COLO829 (cell line): ENCODE results near the gene RYR2.
"Not testable (repeated sequence)": the region's sequence is repeated elsewhere in the genome, so short reads cannot be mapped to it uniquely, and the experiment has no call there.

Experiments used
- DNase-seq: peaks from one replicate; pipeline ENCODE4 v3.0.0; 2012; ENCODE audit warnings: low spot score

The RYR2 gene

DNA sequence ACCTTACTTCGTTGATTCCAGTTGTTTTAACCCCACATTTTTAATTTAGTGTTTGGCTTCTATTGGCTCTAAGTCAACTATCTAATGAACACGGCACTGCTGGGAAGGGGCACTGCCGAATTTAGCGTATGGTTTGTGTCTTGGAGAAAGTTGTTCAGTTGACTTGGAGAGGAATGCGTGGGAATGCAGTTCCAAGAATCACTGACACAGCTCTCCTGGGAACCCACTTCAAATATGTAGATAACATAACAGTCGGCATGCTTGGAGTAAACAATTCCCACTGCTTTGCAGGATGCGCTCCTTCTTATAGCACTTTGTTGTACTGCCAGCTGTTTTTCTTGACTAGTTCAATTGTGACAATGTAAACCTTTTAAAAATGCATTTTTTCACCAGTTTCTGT, 104.3 kb downstream of the RYR2 start:
- no peak for DNase-seq

GRCh38 chr1:237149857-237150256, 107.9 kb downstream of the RYR2 start:
- DNase-seq = no peak

GRCh38 chr1:237151979-237152378, 110.0 kb downstream of the RYR2 start:
- DNase-seq = not testable (repeated sequence)

DNA sequence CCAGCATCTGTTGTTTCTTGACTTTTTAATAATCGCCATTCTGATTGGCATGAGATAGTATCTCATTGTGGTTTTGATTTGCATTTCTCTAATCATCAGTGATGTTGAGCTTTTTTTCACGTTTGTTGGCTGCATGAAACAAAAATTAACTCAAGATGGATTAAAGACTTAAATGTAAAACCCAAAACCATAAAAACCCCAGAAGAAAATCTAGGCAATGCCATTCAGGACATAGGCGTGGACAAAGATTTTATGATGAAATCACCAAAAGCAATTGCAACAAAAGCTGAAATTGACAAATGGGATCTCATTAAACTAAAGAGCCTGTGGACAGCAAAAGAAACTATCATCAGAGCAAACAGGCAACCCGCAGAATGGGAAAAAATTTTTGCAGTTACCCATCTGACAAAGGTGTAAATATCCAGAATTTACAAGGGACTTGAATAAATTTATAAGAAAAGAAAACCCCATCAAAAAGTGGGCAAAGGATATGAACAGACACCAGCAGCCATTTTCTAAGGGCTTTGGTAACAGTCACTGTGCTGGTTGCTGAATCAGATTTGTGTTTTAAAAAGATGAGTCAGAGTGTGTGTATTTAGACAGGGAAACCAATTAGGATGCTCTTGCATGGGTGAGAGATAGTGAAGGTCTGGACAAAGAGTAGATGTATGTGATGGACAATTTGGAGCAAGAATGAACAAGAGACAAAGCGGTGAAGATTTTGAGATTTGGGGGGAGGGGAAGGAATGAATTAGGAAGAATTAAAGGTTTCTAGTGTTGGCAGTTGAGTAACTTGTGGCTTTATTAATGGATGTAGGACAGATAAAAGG, 110.7 kb downstream of the RYR2 start:
- DNase-seq = no peak

GRCh38 chr1:237154157-237154556, 112.2 kb downstream of the RYR2 start:
- DNase-seq = no peak

DNA sequence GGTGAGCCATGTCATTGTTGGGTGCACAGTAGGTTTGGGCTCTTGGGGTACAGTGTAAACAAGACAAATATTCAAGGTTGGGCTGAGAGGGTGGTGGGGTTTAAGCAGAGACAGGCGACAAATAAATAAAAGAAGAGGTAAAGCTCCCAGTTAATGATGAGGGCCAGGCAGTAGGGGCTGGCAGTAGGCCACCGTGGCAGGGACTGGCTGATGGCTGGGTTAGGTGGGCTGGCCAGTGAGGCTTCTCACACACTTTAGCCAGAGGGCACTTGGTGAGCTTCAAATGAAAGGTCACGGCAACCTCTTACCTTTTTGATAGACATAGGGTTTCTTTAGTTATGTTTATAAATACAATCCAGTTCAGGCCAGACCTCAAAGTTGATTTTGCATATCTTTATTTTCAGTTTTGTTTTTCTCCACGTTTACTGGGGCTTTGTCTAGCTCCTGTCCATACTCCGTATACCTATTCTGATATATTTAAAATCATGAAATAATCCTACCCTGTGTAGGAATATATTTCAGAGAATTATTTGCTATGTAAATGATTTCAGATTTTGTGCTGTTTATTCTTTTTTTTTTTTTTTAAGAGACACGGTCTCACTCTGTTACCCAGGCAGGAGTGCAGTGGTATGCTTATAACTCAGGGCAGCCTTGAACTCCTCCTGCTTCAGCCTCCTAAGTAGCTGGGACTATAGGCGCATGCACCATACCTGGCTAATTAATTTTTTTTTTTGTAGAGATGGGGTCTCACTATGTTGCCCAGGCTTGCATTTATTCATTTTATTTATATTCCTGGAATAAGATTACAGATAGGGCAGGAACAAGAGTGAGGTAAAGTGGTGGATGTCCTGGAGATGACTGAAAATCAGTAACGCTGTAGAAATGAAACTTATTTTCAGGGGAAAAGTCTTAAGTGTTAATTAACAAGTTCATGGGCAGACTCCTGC, 122.7 kb downstream of the RYR2 start:
- DNase-seq = no peak

DNA sequence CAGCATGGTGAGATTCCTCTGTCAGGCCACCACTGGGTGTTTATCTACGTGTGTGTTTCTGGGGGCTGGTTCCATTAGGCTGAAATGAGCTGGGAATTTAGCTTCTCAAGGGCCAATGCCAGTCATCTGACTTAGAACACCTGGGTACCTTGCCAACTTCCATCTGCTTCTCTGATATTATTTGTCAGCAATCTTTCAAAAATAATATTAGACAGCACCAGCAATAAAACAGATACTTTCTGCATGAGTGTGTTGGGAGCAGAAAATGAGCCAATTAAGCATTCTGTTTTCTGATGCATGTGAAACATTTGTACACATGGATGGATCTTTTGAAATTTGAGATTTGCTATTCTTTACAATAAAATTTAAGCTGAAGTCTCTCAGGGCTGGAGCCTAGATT, 124.1 kb downstream of the RYR2 start:
- DNase-seq = no peak

DNA sequence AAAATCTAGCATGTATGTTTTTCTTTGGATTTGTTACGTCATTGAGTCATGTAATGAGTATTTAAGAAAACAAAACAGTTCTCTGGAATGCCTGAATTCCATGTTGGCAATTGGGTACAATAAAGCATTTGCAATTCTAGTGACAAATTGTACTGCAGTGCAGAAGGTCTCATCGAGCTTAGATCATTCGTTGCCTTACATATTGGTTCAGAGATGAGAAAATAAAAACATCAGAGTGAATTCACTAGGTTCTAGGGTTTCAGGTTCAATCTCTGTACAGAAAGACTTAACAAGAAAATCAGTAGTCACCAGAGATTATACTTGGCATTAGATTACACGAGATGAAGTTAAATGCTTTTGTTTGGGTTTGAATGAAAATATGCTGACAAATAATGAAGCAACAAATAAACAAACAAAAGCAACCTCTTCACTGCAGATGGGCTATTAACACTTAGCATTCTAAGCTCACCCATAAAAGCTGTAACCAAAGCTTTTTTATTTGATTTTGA, 124.7 kb downstream of the RYR2 start:
- DNase-seq = no peak

DNA sequence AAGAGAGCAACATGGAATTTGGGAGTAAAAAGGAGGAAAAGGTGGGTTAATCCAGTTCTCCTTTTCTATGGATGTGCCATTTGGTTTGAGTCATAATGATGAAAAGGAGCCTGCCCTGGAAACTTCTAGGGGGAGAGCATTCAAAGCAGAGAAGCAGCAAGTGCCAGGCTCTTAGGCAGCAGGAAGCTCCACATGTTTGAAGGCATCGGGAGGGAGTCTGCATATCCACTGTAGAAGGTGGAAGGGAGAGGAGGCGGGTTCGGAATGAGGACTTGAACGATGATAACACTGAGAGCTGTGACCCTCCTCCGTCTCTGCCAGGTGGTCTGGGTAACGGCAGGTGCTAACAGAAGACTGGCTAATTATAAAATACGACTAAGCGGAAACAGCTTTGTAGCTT, 128.2 kb downstream of the RYR2 start:
- no peak for DNase-seq

- no peak for DNase-seq
Observed at GRCh38 chr1:237171454-237172117, 129.6 kb downstream of the RYR2 start.

DNA sequence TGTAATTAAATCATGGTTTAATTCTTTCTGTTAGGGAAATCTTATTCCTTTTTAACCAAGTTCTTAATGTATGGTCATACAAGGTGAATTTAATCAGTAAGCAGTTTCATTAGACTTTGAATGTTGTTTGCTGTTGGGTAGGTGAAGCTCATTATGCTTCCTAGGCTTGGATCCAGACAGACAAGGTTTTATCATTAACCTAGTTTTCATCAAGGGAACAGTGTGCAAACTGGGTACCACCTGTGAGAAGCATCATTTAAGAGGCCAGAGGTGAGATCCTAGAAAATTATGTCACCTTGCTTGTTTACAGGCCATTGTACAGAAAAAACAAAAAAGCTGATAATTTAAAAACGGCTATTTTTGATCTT, 130.1 kb downstream of the RYR2 start:
- no peak for DNase-seq

- DNase-seq = no peak
Observed at GRCh38 chr1:237179503-237179902, 137.5 kb downstream of the RYR2 start.

DNA sequence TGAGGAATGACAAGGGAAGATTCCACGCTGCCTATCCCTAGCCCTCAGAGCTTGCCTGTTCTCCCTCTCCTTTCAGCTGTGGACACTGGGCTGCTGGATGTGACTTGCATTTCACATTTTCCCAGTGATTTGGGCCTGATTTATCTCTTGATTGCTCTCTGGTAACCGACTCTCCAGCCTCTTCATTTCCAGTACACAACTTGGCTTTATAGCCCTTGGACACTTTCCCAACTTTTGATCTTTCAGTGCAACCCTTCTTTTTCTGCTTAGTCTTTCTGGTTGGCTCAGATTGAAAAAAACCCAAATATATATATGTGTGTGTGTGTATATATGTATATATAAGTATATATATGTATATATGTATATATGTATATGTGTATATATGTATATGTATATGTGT, 138.3 kb downstream of the RYR2 start:
- no peak for DNase-seq

GRCh38 chr1:237181743-237182317, 139.8 kb downstream of the RYR2 start:
- DNase-seq = peak; percentile 28

GRCh38 chr1:237183963-237184540, 142.1 kb downstream of the RYR2 start:
- no peak for DNase-seq

GRCh38 chr1:237186675-237187074, 144.7 kb downstream of the RYR2 start:
- DNase-seq = no peak

GRCh38 chr1:237187842-237188241, 145.9 kb downstream of the RYR2 start:
- no peak for DNase-seq

DNA sequence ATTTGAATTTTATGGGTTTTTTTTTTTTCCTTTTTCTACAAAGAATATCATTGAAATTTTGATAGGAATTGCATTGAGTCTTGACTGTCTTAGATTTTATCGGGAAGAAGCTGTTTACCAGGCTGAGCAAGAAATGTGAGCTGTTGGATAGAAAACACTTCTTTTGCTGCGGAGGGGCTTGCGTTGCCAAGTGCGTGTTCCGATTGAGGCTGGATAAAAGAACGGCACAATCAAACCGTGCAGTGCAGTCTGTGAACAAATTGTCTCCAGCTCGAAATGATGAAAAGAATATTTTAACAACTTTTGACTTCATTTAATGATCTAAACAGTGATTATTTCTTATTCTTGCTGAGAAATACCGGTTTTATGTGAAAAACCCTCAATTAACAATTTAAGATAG, 149.4 kb downstream of the RYR2 start:
- no peak for DNase-seq

- DNase-seq = peak; percentile 25
Observed at GRCh38 chr1:237197470-237198425, 155.8 kb downstream of the RYR2 start.

GRCh38 chr1:237199026-237199425, 157.0 kb downstream of the RYR2 start:
- DNase-seq = no peak
